Thyroid gland (tissue), 4 donors: ENCODE measurements around the gene DOCK1.

Experiments used
- POLR2A ChIP-seq, 2 donors: fragments of 450-650 bp; IDR thresholded peaks; one replicate each; pipeline ENCODE4 v1.6.1; 2017; ENCODE audit warnings: antibody characterized with exemption in 2 of 2, mild to moderate bottlenecking in 2 of 2, moderate library complexity in 1 of 2
- TF ChIP-seq, protein P1 (sequence below), 6 experiments: fragments of 200-600 bp in 3 of 6; fragments of 450-650 bp in 3 of 6; sonication (generic) in 3 of 6; IDR thresholded peaks; one replicate each; pipeline ENCODE4 v1.5.1; 2016 to 2019; ENCODE audit warnings: antibody characterized with exemption in 6 of 6, mild to moderate bottlenecking in 2 of 6, inconsistent platforms in 1 of 6, moderate library complexity in 1 of 6

DNA sequence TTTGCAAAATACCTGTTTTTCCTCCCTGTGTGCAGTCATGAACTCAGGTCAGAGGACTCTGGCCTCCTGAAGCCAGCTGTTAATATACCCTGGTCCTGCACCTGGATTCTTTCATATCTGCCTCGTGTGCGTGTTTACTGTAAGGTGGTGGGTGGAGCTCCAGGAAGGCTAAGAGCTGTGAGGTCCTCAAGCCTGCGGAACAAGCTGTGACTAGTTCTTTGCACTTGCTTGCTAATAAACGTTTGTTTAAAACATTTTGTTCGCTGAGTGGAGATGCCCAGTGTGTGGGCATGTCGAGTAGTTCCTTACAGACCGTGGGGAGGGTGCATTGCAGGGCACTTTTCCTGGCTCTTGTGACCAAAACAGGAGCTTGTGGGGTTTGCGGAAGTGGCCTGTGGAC lies 139.0 kb downstream of the DOCK1 start:
- TF ChIP-seq POLR2A (IDR thresholded peaks at IDR 0.05), result no peak
- TF ChIP-seq, protein P1, sequence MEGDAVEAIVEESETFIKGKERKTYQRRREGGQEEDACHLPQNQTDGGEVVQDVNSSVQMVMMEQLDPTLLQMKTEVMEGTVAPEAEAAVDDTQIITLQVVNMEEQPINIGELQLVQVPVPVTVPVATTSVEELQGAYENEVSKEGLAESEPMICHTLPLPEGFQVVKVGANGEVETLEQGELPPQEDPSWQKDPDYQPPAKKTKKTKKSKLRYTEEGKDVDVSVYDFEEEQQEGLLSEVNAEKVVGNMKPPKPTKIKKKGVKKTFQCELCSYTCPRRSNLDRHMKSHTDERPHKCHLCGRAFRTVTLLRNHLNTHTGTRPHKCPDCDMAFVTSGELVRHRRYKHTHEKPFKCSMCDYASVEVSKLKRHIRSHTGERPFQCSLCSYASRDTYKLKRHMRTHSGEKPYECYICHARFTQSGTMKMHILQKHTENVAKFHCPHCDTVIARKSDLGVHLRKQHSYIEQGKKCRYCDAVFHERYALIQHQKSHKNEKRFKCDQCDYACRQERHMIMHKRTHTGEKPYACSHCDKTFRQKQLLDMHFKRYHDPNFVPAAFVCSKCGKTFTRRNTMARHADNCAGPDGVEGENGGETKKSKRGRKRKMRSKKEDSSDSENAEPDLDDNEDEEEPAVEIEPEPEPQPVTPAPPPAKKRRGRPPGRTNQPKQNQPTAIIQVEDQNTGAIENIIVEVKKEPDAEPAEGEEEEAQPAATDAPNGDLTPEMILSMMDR (IDR thresholded peaks at IDR 0.05), result no peak
